Right cardiac atrium (tissue), 5 donors: ENCODE measurements around the gene CROCC2. TPM values are rescaled to one million over a fixed set of nuclear protein-coding genes. Genes with fewer than 3 reads are reported as not detected.
A peak's percentile ranks its signal among the peaks of the same experiment; 100 is the strongest.

Source experiments
- ATAC-seq, 2 donors: fragments of 200-7000 bp; cut with Tn5 transposase; one replicate each; pipeline versions ENCODE4 v1.8.0 to v1.9.1; 2020; ENCODE audit warnings: moderate library complexity in 2 of 2, mild to moderate bottlenecking in 1 of 2
- DNase-seq, 3 donors: peaks; one replicate each; pipeline ENCODE4 v3.0.0-alpha.2; 2020
- H3K27ac ChIP-seq: one replicate; pipeline ENCODE4 v1.5.1; 2013; ENCODE audit warnings: mild to moderate bottlenecking, low read length, control low read depth, moderate library complexity
- H3K27me3 ChIP-seq: one replicate; pipeline ENCODE4 v1.6.1; 2013; ENCODE audit not compliant: control insufficient read depth, insufficient read depth
- H3K4me1 ChIP-seq: one replicate; pipeline ENCODE4 v1.6.1; 2013; ENCODE audit warnings: low read length; ENCODE audit not compliant: control insufficient read depth, insufficient read depth
- H3K4me3 ChIP-seq: one replicate; pipeline ENCODE4 v1.5.1; 2013; ENCODE audit warnings: low read length, control low read depth
- H3K9me3 ChIP-seq: one replicate; pipeline ENCODE4 v1.6.1; 2013; ENCODE audit warnings: low read length; ENCODE audit not compliant: control insufficient read depth
- WGBS: extraction: QIAGEN DNeasy Blood & Tissue Kit; methylation state at CpG from one replicate; pipeline ENCODE4 v1.1.7; 2013; 5-methylcytosine and 5-hydroxymethylcytosine counted together
- intact Hi-C, 4 donors: fragments of 100-400 bp; cut with DNase I; formaldehyde crosslinking; loops; one replicate each; pipeline versions ENCODE4 v1.11.0 to v1.14.0; 2022 to 2023
- polyA plus RNA-seq: library from polyadenylated mRNA; stranded (reverse); fragments of 200-250 nt; gene quantifications from one replicate; pipeline ENCODE4 v1.2.3, GENCODE V29; 2013
- total RNA-seq, 4 donors: library from RNA; stranded (reverse); fragmentation: NEBNext Ultra II Directional; extraction: Animal tissue kit (Norgen Biotek cat#: 25700); gene quantifications; one replicate each; pipeline ENCODE4 v1.2.1, GENCODE V29; 2021
- donor health status: healthy with polysubstance abuse.
- donor health status: DM: no; HTN: yes; CAD: no.
- donor health status: DM: no; HTN: no; CAD: no.
- donor health status: DM: no; HTN: yes; CAD: no; lungs with severe emphysema.
- donor health status: DM: yes; HTN: yes; CAD: no.

Gene CROCC2
- total and polyA plus RNA-seq, 5 donors = 0.03 TPM; not detected in 4

DNA sequence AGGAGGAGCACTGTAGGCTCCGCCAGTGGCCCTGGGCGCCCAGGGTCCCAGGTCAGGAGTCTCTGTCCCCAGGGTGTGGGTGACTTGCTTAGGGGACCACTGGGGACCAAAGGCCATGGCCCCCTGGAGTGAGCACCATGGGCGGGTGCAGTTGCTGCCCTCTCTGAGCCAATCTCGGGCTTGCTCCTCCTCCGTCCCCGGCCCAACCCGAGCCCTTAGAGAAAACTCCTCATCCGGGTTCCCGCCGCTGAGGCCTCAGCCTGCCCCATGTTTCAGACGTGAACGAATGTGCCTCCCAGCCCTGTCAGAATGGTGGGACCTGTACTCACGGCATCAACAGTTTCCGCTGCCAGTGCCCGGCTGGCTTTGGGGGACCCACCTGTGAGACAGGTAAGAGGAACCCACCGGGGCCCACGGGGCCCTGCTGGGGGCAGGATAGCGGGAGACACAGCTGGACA, 130.9 kb downstream of the CROCC2 start:
- Histone ChIP-seq H3K9me3 (no peaks in the 10 kb centered on the region), H3K27me3 (no peaks in the 10 kb centered on the region), H3K4me1 (peaks cover 5% of the 10 kb centered on the region), H3K4me3 (no peak overlapping the region), H3K27ac (no peak overlapping the region)
- DNase-seq (peak in 1 of 3 donors; percentile 18), ATAC-seq (peak in 1 of 2 donors; percentile 8)
- WGBS = 73% methylated on average over 18 of the region's 18 CpGs
- intact Hi-C loops = no loop called here

DNA sequence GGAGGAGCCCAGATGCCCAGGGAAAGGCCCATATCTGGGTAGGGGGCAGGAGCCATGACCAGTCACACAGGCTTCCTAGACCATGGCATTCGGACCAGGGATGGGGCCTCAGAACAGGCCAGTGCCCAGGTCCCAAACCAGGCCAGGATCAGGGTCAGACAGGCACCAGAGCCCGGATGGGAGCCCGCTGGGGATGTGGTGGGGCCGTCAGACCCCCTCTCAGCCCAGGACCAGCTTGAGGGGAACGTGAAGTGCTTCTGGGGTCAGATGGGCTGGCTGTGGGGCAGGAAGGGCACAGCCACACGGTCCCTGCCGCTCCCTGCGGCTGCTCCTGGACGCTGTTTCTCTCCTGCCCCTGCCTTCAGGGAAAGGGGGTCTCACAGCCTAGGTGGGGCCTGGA, 131.4 kb downstream of the CROCC2 start:
- Histone ChIP-seq H3K27me3 (no peaks in the 10 kb centered on the region), H3K27ac (no peak overlapping the region), H3K9me3 (no peaks in the 10 kb centered on the region), H3K4me3 (no peak overlapping the region), H3K4me1 (peaks cover 5% of the 10 kb centered on the region)
- ATAC-seq (no peak), DNase-seq (peak in 1 of 3 donors; percentile 18)
- intact Hi-C loops = no loop called here
- 94% methylated on average over 9 of the region's 9 CpGs for WGBS

DNA sequence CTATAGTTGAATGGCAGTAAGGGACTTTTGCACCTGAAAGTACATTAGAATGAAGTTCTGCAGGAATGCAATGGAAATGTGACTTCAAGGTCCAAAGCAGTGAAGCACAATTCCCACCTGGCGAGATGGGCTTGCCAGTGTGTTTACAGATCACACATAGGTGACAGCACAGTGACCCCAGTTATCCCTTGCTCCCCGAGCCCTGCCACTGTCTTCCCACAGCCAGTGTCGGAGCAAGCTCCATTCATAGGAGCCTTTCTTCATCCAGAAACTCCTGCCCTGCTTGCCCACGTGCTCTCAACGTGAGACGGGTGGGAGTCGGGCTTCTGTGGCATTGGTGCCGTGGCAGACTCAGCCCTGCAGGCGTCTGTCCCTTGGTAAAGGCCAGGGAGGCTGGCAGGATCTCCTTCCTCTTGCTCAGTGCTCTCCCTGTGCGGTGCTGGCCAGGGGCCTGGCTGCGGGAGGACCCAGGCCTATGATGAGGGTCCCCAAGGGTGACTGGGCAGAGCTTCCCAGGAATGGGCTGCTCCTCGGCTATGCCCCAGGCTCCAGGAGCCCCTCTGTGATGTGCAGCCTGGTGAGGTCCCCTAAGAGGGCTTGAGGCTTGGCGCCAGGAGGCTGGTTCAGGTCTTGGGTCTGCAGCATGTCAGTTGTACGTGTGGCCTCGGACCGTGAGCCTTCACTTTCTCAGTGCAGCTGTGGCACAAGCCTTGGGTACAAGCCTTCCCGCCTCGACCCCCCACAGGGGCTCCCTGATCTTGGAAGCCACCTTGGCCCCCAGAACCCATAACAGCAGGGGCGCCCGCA, 132.4 kb downstream of the CROCC2 start:
- Histone ChIP-seq H3K4me1 (peaks cover 5% of the 10 kb centered on the region), H3K27ac (no peak overlapping the region), H3K4me3 (no peak overlapping the region), H3K27me3 (no peaks in the 10 kb centered on the region), H3K9me3 (no peaks in the 10 kb centered on the region)
- no peak for ATAC-seq
- peak in 1 of 3 donors; percentile 34 for DNase-seq
- intact Hi-C loops = no loop called here
- 89% methylated on average over 20 of the region's 20 CpGs for whole genome bisulfite sequencing

DNA sequence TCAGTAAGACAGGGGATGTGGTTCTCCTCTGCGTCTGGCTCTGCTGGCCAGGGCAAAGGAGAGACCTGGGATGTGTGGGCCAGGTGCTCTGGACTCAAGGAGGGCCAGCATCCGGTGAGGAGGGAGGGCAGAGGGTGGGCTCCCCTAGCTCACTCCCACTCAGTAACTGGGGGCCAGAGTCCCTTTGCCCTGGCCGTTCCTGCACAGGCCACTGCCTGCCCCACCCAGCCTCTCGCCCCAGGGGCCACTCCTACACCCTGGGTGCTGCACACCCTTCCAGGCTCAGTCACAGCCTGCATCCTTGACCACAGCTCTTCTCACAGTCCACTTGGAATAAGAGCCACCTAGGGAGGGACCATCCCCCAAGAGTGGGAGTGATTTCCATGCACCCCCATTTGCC, 133.3 kb downstream of the CROCC2 start:
- H3K4me1 ChIP-seq = peaks cover 5% of the 10 kb centered on the region
- no peak for ATAC-seq
- peak in 1 of 3 donors; percentile 24 for DNase-seq
- no peak overlapping the region for H3K4me3 ChIP-seq
- H3K27ac ChIP-seq = no peak overlapping the region
- no peaks in the 10 kb centered on the region for H3K27me3 ChIP-seq
- intact Hi-C loops = no loop called here
- 88% methylated on average over 4 of the region's 4 CpGs for WGBS
- no peaks in the 10 kb centered on the region for H3K9me3 ChIP-seq

DNA sequence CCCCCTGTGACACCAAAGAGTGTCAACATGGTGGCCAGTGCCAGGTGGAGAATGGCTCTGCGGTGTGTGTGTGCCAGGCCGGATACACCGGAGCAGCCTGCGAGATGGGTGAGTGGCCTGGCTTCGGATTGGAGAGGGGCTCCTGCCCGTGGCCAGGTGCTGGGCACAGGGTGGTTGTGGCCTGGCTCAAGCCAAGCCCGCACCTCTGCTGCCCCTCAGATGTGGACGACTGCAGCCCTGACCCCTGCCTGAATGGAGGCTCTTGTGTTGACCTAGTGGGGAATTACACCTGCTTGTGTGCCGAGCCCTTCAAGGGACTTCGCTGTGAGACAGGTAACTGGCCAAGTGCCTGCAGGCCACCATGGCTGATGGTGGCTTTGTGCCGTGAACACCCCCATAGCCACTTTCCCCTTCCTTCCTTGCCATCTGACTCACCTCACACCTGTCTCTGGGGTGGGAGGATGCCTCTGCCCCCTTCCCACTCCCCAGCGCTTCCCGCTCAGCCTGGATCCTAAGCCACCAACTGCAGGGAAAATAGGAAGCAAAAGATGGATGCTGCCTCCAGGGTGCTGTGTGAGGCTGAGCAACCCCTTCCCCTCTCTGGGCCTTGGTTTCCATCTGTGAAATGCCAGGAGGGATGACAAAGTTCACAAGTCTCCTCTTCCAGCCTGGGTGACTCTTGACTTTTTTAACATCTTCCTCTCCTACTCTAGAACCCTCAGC, 134.1 kb downstream of the CROCC2 start:
- Histone ChIP-seq H3K27ac (no peak overlapping the region), H3K27me3 (no peaks in the 10 kb centered on the region), H3K4me1 (peaks cover 5% of the 10 kb centered on the region), H3K9me3 (no peaks in the 10 kb centered on the region), H3K4me3 (no peak overlapping the region)
- intact Hi-C loops = no loop called here
- 93% methylated on average over 13 of the region's 13 CpGs for WGBS
- peak in 1 of 3 donors; percentile 28 for DNase-seq
- ATAC-seq = no peak

DNA sequence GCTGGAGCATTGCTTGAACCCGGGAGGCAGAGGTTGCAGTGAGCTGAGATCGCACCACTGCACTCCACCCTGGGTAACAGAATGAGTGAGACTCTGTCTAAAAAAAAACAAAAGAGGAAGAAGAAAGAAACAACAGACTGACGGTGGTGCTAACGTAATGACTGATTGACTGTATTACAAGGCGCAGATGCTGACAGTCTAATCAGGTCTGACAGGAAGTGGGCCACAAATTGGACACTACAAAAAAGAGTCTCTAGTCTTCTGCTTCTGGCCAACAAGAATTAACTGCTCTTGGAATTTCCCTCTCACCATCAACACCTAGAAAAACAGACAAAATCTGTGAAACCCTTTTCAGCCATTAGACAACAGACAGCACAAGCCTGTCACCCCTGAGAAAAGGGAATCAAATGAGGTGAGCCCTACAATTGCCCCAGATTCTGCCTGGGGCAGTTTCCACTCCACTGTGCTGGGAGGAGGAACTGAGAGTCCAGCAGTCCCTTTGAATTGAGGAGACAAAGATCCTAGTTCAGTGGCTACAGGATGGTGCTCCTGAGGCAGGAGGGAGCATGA, 135.5 kb downstream of the CROCC2 start:
- no peak for ATAC-seq
- intact Hi-C loops = no loop called here
- Histone ChIP-seq H3K27ac (no peak overlapping the region), H3K4me1 (peaks cover 1% of the 10 kb centered on the region), H3K27me3 (no peaks in the 10 kb centered on the region), H3K9me3 (no peaks in the 10 kb centered on the region), H3K4me3 (no peak overlapping the region)
- DNase-seq = no peak
- WGBS = 61% methylated on average over 5 of the region's 5 CpGs

Other genes starting within 250 kb of the CROCC2 start
- not detected for gene AQP12B, start 223.5 kb upstream of the CROCC2 start, total RNA-seq
- gene AQP12B, start 223.5 kb upstream of the CROCC2 start, polyA plus RNA-seq = not detected
- gene AQP12A, start 214.5 kb upstream of the CROCC2 start, total RNA-seq = not detected
- not detected for gene AQP12A, start 214.5 kb upstream of the CROCC2 start, polyA plus RNA-seq
- 10 to 100 TPM; 45.3 to 83.0 (median 66.9) TPM for gene KIF1A, start 86.1 kb upstream of the CROCC2 start, total RNA-seq
- 45.7 TPM for gene KIF1A, start 86.1 kb upstream of the CROCC2 start, polyA plus RNA-seq
- gene AGXT, start 37.5 kb upstream of the CROCC2 start, total RNA-seq = not detected
- gene AGXT, start 37.5 kb upstream of the CROCC2 start, polyA plus RNA-seq = 0.14 TPM
- not detected for gene MAB21L4, start 10.2 kb upstream of the CROCC2 start, total RNA-seq
- not detected for gene MAB21L4, start 10.2 kb upstream of the CROCC2 start, polyA plus RNA-seq
- gene SNED1, start 92.3 kb downstream of the CROCC2 start, total RNA-seq = 10 to 100 TPM; 13.8 to 19.2 (median 16.8) TPM
- gene SNED1, start 92.3 kb downstream of the CROCC2 start, polyA plus RNA-seq = 6.7 TPM
- gene MTERF4, start 196.0 kb downstream of the CROCC2 start, total RNA-seq = 10 to 100 TPM; 17.6 to 23.2 (median 20.4) TPM
- 21.5 TPM for gene MTERF4, start 196.0 kb downstream of the CROCC2 start, polyA plus RNA-seq
- 1 to 10 TPM; 2.1 to 5.3 (median 3.4) TPM for gene PASK, start 243.1 kb downstream of the CROCC2 start, total RNA-seq
- 1.1 TPM for gene PASK, start 243.1 kb downstream of the CROCC2 start, polyA plus RNA-seq
- gene PPP1R7, start 244.1 kb downstream of the CROCC2 start, total RNA-seq = 10 to 100 TPM; 57.7 to 77.1 (median 73.1) TPM
- 112 TPM for gene PPP1R7, start 244.1 kb downstream of the CROCC2 start, polyA plus RNA-seq